ENCODE measurements around the gene KIF24.
"Not testable (repeated sequence)": the region's sequence is repeated elsewhere in the genome, so short reads cannot be mapped to it uniquely, and the experiment has no call there.

KIF24 gene, protein sequence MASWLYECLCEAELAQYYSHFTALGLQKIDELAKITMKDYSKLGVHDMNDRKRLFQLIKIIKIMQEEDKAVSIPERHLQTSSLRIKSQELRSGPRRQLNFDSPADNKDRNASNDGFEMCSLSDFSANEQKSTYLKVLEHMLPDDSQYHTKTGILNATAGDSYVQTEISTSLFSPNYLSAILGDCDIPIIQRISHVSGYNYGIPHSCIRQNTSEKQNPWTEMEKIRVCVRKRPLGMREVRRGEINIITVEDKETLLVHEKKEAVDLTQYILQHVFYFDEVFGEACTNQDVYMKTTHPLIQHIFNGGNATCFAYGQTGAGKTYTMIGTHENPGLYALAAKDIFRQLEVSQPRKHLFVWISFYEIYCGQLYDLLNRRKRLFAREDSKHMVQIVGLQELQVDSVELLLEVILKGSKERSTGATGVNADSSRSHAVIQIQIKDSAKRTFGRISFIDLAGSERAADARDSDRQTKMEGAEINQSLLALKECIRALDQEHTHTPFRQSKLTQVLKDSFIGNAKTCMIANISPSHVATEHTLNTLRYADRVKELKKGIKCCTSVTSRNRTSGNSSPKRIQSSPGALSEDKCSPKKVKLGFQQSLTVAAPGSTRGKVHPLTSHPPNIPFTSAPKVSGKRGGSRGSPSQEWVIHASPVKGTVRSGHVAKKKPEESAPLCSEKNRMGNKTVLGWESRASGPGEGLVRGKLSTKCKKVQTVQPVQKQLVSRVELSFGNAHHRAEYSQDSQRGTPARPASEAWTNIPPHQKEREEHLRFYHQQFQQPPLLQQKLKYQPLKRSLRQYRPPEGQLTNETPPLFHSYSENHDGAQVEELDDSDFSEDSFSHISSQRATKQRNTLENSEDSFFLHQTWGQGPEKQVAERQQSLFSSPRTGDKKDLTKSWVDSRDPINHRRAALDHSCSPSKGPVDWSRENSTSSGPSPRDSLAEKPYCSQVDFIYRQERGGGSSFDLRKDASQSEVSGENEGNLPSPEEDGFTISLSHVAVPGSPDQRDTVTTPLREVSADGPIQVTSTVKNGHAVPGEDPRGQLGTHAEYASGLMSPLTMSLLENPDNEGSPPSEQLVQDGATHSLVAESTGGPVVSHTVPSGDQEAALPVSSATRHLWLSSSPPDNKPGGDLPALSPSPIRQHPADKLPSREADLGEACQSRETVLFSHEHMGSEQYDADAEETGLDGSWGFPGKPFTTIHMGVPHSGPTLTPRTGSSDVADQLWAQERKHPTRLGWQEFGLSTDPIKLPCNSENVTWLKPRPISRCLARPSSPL (N-terminal part only)

GRCh38 chr9:34328987-34329832, at the start of gene KIF24, which contains the start of gene NUDT2:
Gene KIF24 (minus strand): TSS chr9:34329268. CDS start chr9:34311346, 17,922 bp downstream.
Gene NUDT2 (plus strand): TSS chr9:34329569. CDS start chr9:34339040, 9,471 bp downstream.
- DNase-seq: peak; percentile 100

DNA sequence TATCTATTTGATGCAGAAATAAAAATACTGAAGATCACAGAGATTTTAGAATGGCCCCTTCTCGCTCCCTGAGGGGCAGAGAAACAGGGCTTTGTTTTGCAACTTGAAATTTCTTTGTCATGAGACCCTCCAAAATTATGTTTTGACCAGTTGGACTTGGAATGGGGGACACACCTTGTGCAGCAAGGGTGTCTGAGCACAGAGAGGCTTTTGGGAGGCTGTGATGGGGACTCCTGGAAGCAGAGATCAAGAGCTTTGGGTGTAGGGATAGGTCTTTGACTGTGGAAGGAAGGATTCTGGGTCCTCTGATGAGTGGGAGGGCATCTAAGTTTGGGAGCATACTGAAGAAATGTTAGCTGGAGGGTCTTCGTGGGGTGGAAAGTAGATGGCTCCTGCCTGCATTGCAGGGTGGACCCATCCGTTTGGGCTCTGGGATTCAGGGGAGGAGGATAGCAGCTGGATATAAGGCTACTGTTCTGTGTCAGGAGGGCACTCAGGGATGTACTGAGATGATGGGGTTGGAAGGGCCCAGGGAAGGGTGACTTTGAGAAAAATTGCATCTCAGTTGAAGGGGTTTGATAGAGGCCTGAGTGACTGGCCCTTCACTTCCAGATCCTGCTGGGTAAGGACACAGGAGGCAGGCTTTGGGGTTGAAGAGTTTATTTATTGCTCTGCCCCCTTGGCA, 49.5 kb upstream of the KIF24 start:
- DNase-seq: no peak

DNA sequence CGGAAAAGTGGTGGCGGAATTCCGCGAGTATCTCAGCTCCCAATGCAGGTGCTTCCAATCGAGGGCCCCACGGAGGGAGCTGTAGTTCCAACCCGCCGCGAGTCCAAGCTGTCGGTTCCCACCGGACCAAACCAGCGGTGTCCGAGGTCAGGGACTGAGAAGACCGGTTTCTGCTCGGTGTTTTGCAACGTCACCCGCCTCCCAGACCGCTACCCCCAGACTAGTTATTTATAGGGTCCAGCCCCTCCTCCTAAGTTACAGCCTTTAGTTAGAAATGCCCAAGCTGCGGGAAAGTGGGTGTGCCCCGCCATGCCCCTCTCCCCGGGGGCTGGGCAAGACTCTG, 48.3 kb upstream of the KIF24 start:
- DNase-seq: no peak

DNA sequence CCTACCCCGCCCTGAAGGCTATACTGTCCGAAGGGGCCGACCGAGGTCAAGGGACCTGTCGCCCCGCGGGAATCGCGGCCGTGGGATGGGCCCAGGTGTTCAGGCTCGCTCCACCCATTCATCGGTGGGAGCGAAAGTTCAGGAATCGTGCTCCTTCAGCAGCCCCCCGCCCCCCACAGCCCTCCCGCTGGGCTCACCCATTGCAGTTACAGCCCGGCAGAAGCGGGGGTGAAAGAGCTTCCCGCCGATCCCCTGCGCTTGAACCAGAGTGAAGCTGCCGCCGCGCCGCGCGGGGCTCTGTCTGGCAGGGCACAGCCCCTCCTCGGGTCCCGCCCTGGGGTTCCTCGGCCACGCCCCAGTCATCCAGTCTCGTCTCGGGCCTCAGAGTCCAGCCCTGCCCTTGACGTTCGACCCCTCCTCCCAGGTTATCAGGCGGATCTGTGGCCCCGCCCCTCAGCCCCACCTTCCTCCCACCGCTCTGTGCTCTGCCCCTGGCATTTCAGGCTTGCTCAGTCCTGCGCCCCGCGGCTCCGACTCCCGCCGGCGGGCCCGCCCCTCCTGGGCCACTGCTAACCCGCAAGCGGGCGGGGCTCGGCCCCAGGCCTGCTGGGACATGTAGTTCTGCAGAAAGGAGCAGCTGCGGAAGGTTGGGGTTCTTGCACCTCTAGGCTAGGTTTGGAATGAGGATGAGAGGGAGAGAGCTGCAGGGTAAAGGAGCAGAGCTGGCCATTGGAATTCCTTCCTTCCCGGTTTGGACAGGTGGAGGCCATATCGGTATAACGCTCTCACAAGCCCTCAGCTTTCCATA, 47.7 kb upstream of the KIF24 start, which contains the start of gene MYORG:
TSS of gene MYORG (minus strand) at position 303 of the 808 bp plus-strand sequence. CDS start 3,955 bp downstream, outside the sequence.
- peak; percentile 93 for DNase-seq

GRCh38 chr9:34375901-34376595, 47.0 kb upstream of the KIF24 start:
- no peak for DNase-seq

- DNase-seq: no peak
These were observed 46.0 kb upstream of the KIF24 start for GRCh38 chr9:34374905-34375552.

- DNase-seq: no peak
These were observed 45.3 kb upstream of the KIF24 start for GRCh38 chr9:34374339-34374738.

DNA sequence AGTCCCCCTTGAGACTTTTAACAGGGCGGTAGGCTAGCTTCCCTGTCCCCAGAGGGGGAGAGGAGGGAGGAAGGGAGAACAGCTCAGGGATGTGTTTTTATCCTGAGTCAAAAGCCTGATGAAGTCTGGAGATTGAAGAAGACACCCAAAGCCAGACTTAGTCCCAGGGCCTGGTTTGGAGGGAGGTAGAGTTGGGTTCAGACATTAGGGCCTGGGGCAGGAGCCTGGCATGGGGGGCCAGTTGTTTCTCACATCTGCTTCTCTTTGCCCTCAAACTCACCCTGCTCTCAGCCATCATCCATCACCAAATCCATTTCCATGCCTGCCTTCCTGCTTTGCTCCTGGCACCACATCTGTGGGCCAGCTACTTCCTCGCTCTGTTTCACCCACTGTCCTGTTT, 44.7 kb upstream of the KIF24 start:
- DNase-seq: no peak

DNA sequence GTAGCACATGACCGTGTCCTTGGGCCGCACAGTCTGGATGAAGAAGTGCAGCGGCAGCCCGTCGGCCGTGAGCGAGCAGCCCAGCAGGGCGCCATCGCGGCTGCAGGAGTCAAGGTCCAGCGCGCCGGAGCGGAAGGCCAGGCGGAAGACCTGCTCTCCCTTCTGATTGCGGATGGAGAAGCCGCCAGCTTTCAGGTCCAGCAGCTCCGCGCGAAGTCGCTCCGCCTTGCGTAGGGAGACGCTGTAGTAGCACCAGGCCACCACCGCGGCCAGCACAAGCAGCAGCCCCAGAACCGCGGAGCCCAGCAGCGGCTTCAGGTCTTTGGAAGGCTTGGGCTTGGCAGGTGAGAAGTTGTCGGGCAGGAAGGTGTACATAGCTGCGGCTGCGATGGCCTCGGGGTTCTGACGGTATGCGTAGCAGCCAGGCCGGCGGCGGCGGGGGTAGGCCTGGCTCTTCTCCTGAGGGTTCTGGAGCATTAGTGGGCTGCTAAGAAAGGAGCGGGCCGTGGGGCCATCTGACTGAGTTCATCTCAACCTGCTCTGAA, 43.5 kb upstream of the KIF24 start:
- no peak for DNase-seq

DNA sequence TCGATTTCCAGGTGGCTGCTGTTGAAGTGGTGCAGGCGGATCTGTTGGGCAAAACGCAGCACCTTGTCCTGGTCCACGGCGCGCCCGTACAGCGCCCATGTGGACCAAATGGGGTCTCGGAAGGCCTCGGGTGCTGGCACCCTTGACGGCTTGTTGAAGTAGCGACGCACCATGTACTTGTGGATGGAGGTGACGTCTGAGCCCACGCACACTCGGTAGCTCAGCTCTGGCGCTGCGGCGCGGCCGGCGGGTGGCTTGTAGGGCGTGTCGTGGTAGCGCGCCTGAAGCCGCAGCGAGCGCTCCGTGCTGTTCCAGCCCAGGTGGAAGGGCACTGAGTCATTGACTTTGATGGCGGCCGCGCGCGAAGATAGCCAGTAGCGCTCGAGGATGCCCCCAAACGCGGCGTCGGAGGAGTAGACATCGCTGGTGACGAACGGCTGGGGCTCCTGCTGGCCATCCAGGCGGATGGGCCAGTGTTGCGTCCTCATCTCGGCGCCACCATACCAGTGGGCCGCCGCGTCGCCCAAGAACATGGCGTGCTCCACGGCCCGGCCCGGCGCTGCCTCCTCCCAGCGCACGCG, 42.9 kb upstream of the KIF24 start:
- no peak for DNase-seq

DNA sequence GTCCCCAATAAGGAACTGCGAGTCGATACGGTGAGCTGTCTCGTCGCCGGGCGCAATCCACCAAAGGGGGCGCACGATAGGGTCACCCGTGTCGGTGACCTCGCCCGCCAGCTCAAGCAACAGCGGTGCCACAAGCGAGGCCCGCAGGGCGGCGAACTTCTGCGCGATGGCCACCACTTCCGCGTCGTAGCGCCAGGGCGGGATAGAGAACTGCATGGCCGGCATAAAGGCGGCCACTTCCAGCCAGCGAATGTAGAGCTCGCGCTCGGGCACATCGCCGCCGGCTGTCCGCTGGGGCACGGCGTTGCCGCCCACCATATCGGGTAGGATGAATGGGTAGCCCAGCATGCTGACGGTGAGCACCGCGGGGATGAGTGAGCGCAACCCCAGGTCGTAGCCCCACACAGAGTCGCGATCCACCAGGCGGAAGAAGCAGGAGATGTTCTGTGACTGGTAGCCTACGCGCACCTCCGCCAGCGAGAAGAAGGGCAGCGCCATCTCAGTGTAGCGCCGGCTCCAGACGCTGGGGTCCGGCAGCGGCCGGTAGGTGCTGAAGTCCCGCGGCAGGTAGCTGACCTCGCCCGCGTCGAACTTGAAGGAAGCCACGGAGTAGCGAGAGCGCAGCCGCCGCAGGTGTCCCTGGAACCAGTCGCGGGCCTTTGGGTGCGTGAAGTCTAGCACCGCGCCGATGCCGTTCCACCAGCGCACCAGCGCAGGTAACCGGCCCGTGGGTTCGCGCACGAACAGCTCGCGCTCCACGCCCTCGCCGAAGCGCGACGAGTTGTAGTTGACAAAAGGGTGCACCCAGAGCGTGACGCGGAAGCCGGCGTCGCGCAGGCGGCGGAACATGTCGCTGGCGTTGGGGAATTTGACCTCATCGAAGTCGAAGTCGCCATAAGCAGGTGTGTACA, 42.2 kb upstream of the KIF24 start:
- DNase-seq: no peak

GRCh38 chr9:34370335-34370969, 41.4 kb upstream of the KIF24 start:
- DNase-seq: no peak

DNA sequence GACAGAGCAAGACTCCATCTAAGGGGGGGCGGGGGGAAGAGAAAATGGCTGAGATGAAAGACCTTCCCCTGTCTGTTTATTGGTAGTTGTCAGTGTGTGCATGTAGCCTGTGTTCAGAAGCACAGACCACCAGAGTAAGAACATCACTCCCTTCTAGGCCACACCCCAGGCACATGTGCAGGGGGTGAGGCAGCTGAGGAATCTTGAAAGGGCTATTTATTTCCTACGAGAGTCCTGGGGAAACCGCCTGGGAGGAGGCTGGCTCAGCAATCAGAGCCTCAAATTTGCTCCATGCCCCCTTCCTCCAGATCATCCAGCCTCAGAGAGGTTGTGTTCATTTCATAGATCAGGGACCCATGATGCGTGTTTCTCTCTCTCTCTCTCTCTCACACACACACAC, 40.6 kb upstream of the KIF24 start:
- DNase-seq: no peak

GRCh38 chr9:34368796-34369195, 39.7 kb upstream of the KIF24 start:
- DNase-seq: not testable (repeated sequence)

DNA sequence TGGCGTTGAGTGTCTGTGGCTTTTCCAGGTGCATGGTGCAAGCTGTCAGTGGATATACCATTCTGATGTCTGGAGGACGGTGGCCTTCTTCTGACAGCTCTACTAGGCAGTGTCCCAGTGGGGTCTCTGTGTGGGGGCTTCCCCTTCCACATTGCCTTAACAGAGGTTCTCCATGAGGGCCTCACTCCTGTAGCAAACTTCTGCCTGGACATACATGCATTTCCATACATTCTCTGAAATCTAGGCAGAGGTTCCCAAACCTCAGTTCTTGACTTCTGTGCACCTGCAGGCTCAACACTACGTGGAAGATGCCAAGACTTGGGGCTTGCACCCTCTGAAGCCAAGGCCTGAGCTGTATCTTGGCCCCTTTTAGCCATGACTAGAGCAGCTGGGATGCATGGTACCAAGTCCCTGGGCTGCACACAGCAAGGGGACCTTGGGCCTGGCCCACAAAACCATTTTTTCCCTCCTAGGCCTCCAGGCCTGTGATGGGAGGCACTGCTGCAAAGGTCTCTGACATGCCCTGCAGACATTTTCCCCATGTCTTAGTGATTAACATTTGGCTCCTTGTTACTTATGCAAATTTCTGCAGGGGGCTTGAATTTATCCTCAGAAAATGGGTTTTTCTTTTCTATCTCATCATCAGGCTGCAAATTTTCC, 38.8 kb upstream of the KIF24 start:
- DNase-seq: not testable (repeated sequence)

GRCh38 chr9:34366365-34366764, 37.3 kb upstream of the KIF24 start:
- no peak for DNase-seq

All from suppressor macrophage treated with lipopolysaccharide for 4 hours (primary cell).